CD4-positive, alpha-beta T cell (primary cell): Measurements from ENCODE around the gene KCNIP2. TPM values are rescaled to one million over a fixed set of nuclear protein-coding genes. Genes with fewer than 3 reads are reported as not detected.

Source experiments
- ATAC-seq: fragments of 200-7000 bp; cut with Tn5 transposase; one replicate; pipeline ENCODE4 v1.10.0; 2022; ENCODE audit warnings: mild to moderate bottlenecking; ENCODE audit not compliant: poor library complexity
- CTCF ChIA-PET: fragments of 350-600 bp; sonication (Branson Sonifier 250); formaldehyde crosslinking; loops from one replicate; lab custom pipeline; 2021; ENCODE audit warnings: antibody characterized with exemption, inconsistent platforms; lab: Charles Lee
- POLR2A ChIA-PET: fragments of 350-600 bp; sonication (Branson Sonifier 250); formaldehyde crosslinking; loops from one replicate; lab custom pipeline; 2021; ENCODE audit warnings: antibody characterized with exemption, inconsistent platforms; lab: Charles Lee
- DNase-seq, 14 experiments: peaks; one replicate each; pipeline ENCODE4 v3.0.0-alpha.2; 2013 to 2020; ENCODE audit warnings: mixed read lengths in 2 of 14
- H3K27ac ChIP-seq, 2 donors: one replicate each; pipeline versions ENCODE4 v1.5.1 to v1.7.0; 2013; ENCODE audit warnings: low read length in 2 of 2, low read depth in 1 of 2, mild to moderate bottlenecking in 1 of 2
- H3K27me3 ChIP-seq, 2 experiments: 1 replicate in 1 of 2; 2 replicates in 1 of 2; pipeline versions ENCODE4 v1.6.1 to v1.7.0; 2013; ENCODE audit warnings: low read length in 2 of 2, control low read depth in 1 of 2, mild to moderate bottlenecking in 1 of 2, moderate library complexity in 1 of 2; ENCODE audit not compliant: insufficient read depth in 2 of 2, control insufficient read depth in 1 of 2
- H3K36me3 ChIP-seq: one replicate; pipeline ENCODE4 v1.6.1; 2013; ENCODE audit warnings: low read length, control low read depth; ENCODE audit not compliant: insufficient read depth
- H3K4me1 ChIP-seq: one replicate; pipeline ENCODE4 v1.6.1; 2013; ENCODE audit warnings: low read length, control low read depth; ENCODE audit not compliant: insufficient read depth
- H3K4me3 ChIP-seq: one replicate; pipeline ENCODE4 v1.5.1; 2013; ENCODE audit warnings: mild to moderate bottlenecking, low read length, moderate library complexity
- H3K9me3 ChIP-seq, 2 experiments: 1 replicate in 1 of 2; 2 replicates in 1 of 2; pipeline versions ENCODE4 v1.6.1 to v1.7.0; 2013; ENCODE audit warnings: low read length in 2 of 2, mild to moderate bottlenecking in 2 of 2, control low read depth in 1 of 2, moderate library complexity in 1 of 2; ENCODE audit not compliant: control insufficient read depth in 1 of 2, insufficient read depth in 1 of 2
- H3K27ac Mint-ChIP-seq: one replicate; pipeline ENCODE4 v1.8.0; 2020; ENCODE audit warnings: mixed read lengths
- H3K27me3 Mint-ChIP-seq: one replicate; pipeline ENCODE4 v1.8.0; 2021; ENCODE audit warnings: mixed read lengths
- H3K36me3 Mint-ChIP-seq: one replicate; pipeline ENCODE4 v1.8.0; 2021; ENCODE audit warnings: low read depth, mixed read lengths
- H3K4me1 Mint-ChIP-seq: one replicate; pipeline ENCODE4 v1.8.0; 2021; ENCODE audit warnings: low read depth, mixed read lengths
- H3K4me3 Mint-ChIP-seq: one replicate; pipeline ENCODE4 v1.8.0; 2020; ENCODE audit warnings: mild to moderate bottlenecking, mixed read lengths
- H3K9me3 Mint-ChIP-seq: one replicate; pipeline ENCODE4 v1.8.0; 2020; ENCODE audit warnings: mixed read lengths
- CTCF ChIP-seq: fragments of 200-600 bp; IDR thresholded peaks from one replicate; pipeline ENCODE4 v1.8.0; 2022; ENCODE audit warnings: antibody characterized with exemption, mild to moderate bottlenecking
- intact Hi-C, 2 experiments: fragments of 100-400 bp; cut with DNase I in 1 of 2; cut with micrococcal nuclease in 1 of 2; formaldehyde crosslinking; loops; one replicate each; pipeline versions ENCODE4 v1.15.1 to v1.9.0; 2023 to 2025; cut with DNase I, micrococcal nuclease
- total RNA-seq, 174 experiments: library from RNA in 2 of 174; stranded (reverse) in 2 of 174; gene quantifications; one replicate each; pipeline ENCODE4 v1.2.3 and lab custom pipeline; 2021 to 2026

The KCNIP2 gene
- total RNA-seq, 2 experiments from 2014 or later = 0.77 to 1.6 TPM

- ATAC-seq (no peak), DNase-seq (no peak)
- Histone ChIP-seq H3K4me3 (no peak overlapping the region), H3K4me1 (peaks cover 64% of the 10 kb centered on the region), H3K36me3 (no peaks in the 10 kb centered on the region), H3K27me3 (no peaks in the 10 kb centered on the region), H3K27ac (no peak overlapping the region), H3K9me3 (no peaks in the 10 kb centered on the region)
- POLR2A ChIA-PET = interaction anchor here (2.5 to 16.7 kb wide), 2 partner anchors 22 to 216 kb away, joined by 10 to 223 read pairs; partner anchors contain the start of genes ARMH3 and OGA
- no peaks in the 10 kb centered on the region for H3K9me3 Mint-ChIP-seq
- H3K36me3 Mint-ChIP-seq = no peaks in the 10 kb centered on the region
- CTCF ChIA-PET = interaction anchor here (2.5 to 3.2 kb wide), 3 partner anchors 20 to 170 kb away, joined by 12 to 32 read pairs (median 20); partner anchors contain the start of gene OGA
- intact Hi-C loops = loop anchor here in 1 of 2 experiments (5.0 kb wide), 1 partner anchor 408 kb away; the partner anchor contains the start of gene GBF1
- no peak overlapping the region for H3K27ac Mint-ChIP-seq
- peak overlapping the region; percentile 21 for H3K4me3 Mint-ChIP-seq
- H3K4me1 Mint-ChIP-seq = peaks cover 66% of the 10 kb centered on the region
- H3K27me3 Mint-ChIP-seq = peaks cover 5% of the 10 kb centered on the region
- TF ChIP-seq CTCF = no peak
These were observed 4.6 kb downstream of the KCNIP2 start for GRCh38 chr10:101839002-101839401.

GRCh38 chr10:101838416-101838970, 5.1 kb downstream of the KCNIP2 start:
- Histone ChIP-seq H3K27ac (no peak overlapping the region), H3K4me3 (no peak overlapping the region), H3K4me1 (peaks cover 64% of the 10 kb centered on the region), H3K9me3 (no peaks in the 10 kb centered on the region), H3K36me3 (no peaks in the 10 kb centered on the region), H3K27me3 (no peaks in the 10 kb centered on the region)
- Mint-ChIP-seq H3K4me3 (peak overlapping the region; percentile 21), H3K27me3 (peaks cover 5% of the 10 kb centered on the region), H3K36me3 (no peaks in the 10 kb centered on the region), H3K4me1 (peaks cover 69% of the 10 kb centered on the region), H3K9me3 (no peaks in the 10 kb centered on the region), H3K27ac (no peak overlapping the region)
- peak in 1 of 14 experiments; percentile 14 for DNase-seq
- ATAC-seq = no peak
- intact Hi-C loops = loop anchor here in 1 of 2 experiments (5.0 kb wide), 1 partner anchor 409 kb away; the partner anchor contains the start of gene GBF1
- TF ChIP-seq CTCF = no peak
- CTCF ChIA-PET = interaction anchor here (1.6 kb wide), 1 partner anchor 172 kb away, joined by 5 read pairs; no protein-coding TSS in a partner anchor
- POLR2A ChIA-PET = interaction anchor here (16.7 kb wide), 1 partner anchor 21 kb away, joined by 223 read pairs; the partner anchor contains the start of gene OGA

GRCh38 chr10:101837748-101838147, 5.9 kb downstream of the KCNIP2 start:
- Mint-ChIP-seq H3K4me1 (peaks cover 73% of the 10 kb centered on the region), H3K27ac (no peak overlapping the region), H3K36me3 (no peaks in the 10 kb centered on the region), H3K27me3 (peaks cover 5% of the 10 kb centered on the region), H3K9me3 (no peaks in the 10 kb centered on the region), H3K4me3 (no peak overlapping the region)
- ATAC-seq (no peak), DNase-seq (peak in 1 of 14 experiments; percentile 11)
- Histone ChIP-seq H3K9me3 (no peaks in the 10 kb centered on the region), H3K4me1 (peaks cover 65% of the 10 kb centered on the region), H3K36me3 (no peaks in the 10 kb centered on the region), H3K27ac (no peak overlapping the region), H3K27me3 (no peaks in the 10 kb centered on the region), H3K4me3 (no peak overlapping the region)
- intact Hi-C loops = loop anchor here (2.0 to 5.0 kb wide), 2 partner anchors 19 to 410 kb away; partner anchors contain the start of genes GBF1 (in 1 of the 2) and OGA (in 1 of the 2)
- no peak for TF ChIP-seq CTCF
- POLR2A ChIA-PET = interaction anchor here (16.7 kb wide), 1 partner anchor 21 kb away, joined by 223 read pairs; the partner anchor contains the start of gene OGA
- CTCF ChIA-PET = interaction anchor here (0.7 to 1.6 kb wide), 2 partner anchors 19 to 173 kb away, joined by 3 to 5 read pairs; no protein-coding TSS in a partner anchor
